Neural cell (in vitro differentiated cells): Measurements from ENCODE around the gene MYO5A. TPM values are rescaled to one million over a fixed set of nuclear protein-coding genes. Genes with fewer than 3 reads are reported as not detected.

Experiments
- H2AFZ ChIP-seq: fragments of 200-600, 300-800 bp; sonication (generic), shearing (Covaris generic); 2 replicates; pipeline ENCODE4 v1.6.0; 2014; ENCODE audit warnings: low read depth, mild to moderate bottlenecking, antibody characterized with exemption, low read length, moderate library complexity
- H3F3A ChIP-seq: fragments of 200-600 bp; shearing (Covaris generic); 2 replicates; pipeline ENCODE4 v1.6.1; 2016; ENCODE audit warnings: mild to moderate bottlenecking, moderate library complexity, mixed read lengths, antibody characterized with exemption, low read length; ENCODE audit not compliant: insufficient read depth, poor library complexity, severe bottlenecking
- H3K27ac ChIP-seq: fragments of 200-600, 300-800 bp; sonication (generic), shearing (Covaris generic); 2 replicates; pipeline ENCODE4 v1.5.1; 2014; ENCODE audit warnings: mild to moderate bottlenecking, low read length, moderate library complexity
- H3K27me3 ChIP-seq: fragments of 300-800, 200-600 bp; sonication (generic), shearing (Covaris generic); 2 replicates; pipeline ENCODE4 v1.6.0; 2014; ENCODE audit warnings: mild to moderate bottlenecking, low read depth, low read length, moderate library complexity; ENCODE audit not compliant: insufficient read depth
- H3K36me3 ChIP-seq: fragments of 300-800, 200-600 bp; sonication (generic), shearing (Covaris generic); 2 replicates; pipeline ENCODE4 v1.5.1; 2014; ENCODE audit warnings: mild to moderate bottlenecking, antibody characterized with exemption, low read length, moderate library complexity; ENCODE audit not compliant: insufficient read depth
- H3K4me2 ChIP-seq: fragments of 300-800, 200-600 bp; sonication (generic), shearing (Covaris generic); 2 replicates; pipeline ENCODE4 v1.6.0; 2014; ENCODE audit warnings: mild to moderate bottlenecking, low read length
- H3K4me3 ChIP-seq: fragments of 300-800, 200-600 bp; sonication (generic), shearing (Covaris generic); 2 replicates; pipeline ENCODE4 v1.5.1; 2014; ENCODE audit warnings: mild to moderate bottlenecking, low read length, moderate library complexity
- H3K79me2 ChIP-seq: fragments of 200-600 bp; shearing (Covaris generic); replicated peaks from 2 replicates; pipeline ENCODE4 v1.6.0; 2014; ENCODE audit warnings: mild to moderate bottlenecking, low read length, moderate library complexity; ENCODE audit not compliant: insufficient read depth
- H3K9ac ChIP-seq: fragments of 300-800, 200-600 bp; sonication (generic), shearing (Covaris generic); 2 replicates; pipeline ENCODE4 v1.6.1; 2016; ENCODE audit warnings: mild to moderate bottlenecking, low read length, mixed read lengths
- H3K9me2 ChIP-seq: fragments of 200-600 bp; shearing (Covaris generic); 2 replicates; pipeline ENCODE4 v1.6.1; 2016; ENCODE audit warnings: mild to moderate bottlenecking, low read length, mixed read lengths; ENCODE audit not compliant: insufficient read depth
- H3K9me3 ChIP-seq: fragments of 200-600, 300-800 bp; sonication (generic), shearing (Covaris generic); 2 replicates; pipeline ENCODE4 v1.6.1; 2016; ENCODE audit warnings: mild to moderate bottlenecking, mixed run types, low read length, moderate library complexity, mixed read lengths
- H4K20me1 ChIP-seq: fragments of 200-600 bp; shearing (Covaris generic); 2 replicates; pipeline ENCODE4 v1.6.1; 2016; ENCODE audit warnings: mild to moderate bottlenecking, mixed run types; ENCODE audit not compliant: insufficient read depth
- EP300 ChIP-seq: fragments of 450-650 bp; conservative IDR thresholded peaks from 2 replicates; pipeline ENCODE4 v1.6.1; 2014; ENCODE audit warnings: antibody characterized with exemption, mild to moderate bottlenecking, moderate library complexity; ENCODE audit not compliant: poor library complexity, severe bottlenecking
- EZH2 ChIP-seq: fragments of 200-600, 300-800 bp; shearing (Covaris generic), sonication (generic); IDR thresholded peaks from 2 replicates; pipeline ENCODE4 v1.6.1; 2014; ENCODE audit warnings: antibody characterized with exemption, low read length, borderline replicate concordance, mild to moderate bottlenecking; ENCODE audit not compliant: insufficient read depth, poor library complexity, severe bottlenecking
- MXI1 ChIP-seq: fragments of 450-650 bp; conservative IDR thresholded peaks from 2 replicates; pipeline ENCODE4 v1.6.1; 2014; ENCODE audit warnings: antibody characterized with exemption, mild to moderate bottlenecking; ENCODE audit not compliant: poor library complexity, severe bottlenecking
- POLR2AphosphoS5 ChIP-seq: IDR thresholded peaks from 2 replicates; pipeline ENCODE4 v1.6.1; 2012
- RAD21 ChIP-seq: fragments of 450-650 bp; conservative IDR thresholded peaks from 2 replicates; pipeline ENCODE4 v1.6.1; 2014; ENCODE audit warnings: antibody characterized with exemption, mild to moderate bottlenecking, moderate library complexity
- REST ChIP-seq: IDR thresholded peaks from 2 replicates; pipeline ENCODE4 v1.6.1; 2012; ENCODE audit warnings: borderline replicate concordance
- SMC3 ChIP-seq: fragments of 450-650 bp; conservative IDR thresholded peaks from 2 replicates; pipeline ENCODE4 v1.6.1; 2014; ENCODE audit warnings: antibody characterized with exemption, mild to moderate bottlenecking, moderate library complexity; ENCODE audit not compliant: poor library complexity
- TAF1 ChIP-seq: IDR thresholded peaks from 2 replicates; pipeline ENCODE4 v1.6.1; 2012; ENCODE audit warnings: low read depth
- polyA plus RNA-seq: library from polyadenylated mRNA; depleted of rRNA; stranded (reverse); fragments of >200 nt; gene quantifications from 2 replicates; pipeline ENCODE4 v1.2.3, GENCODE V29; 2014
- TF ChIP-seq, protein P1 (sequence below): fragments of 450-650 bp; IDR thresholded peaks from 2 replicates; pipeline ENCODE4 v1.5.1; 2014; ENCODE audit warnings: antibody characterized with exemption, mild to moderate bottlenecking, moderate library complexity; ENCODE audit not compliant: poor library complexity, severe bottlenecking

The MYO5A gene
- polyA plus RNA-seq, 1 donor from 2014 or later: 43.8 TPM

GRCh38 chr15:52428297-52428696 lies 100.4 kb downstream of the MYO5A start:
- H3K36me3 ChIP-seq: peaks cover 6% of the 10 kb centered on the region
- H3K27me3 ChIP-seq: no peaks in the 10 kb centered on the region
- TF ChIP-seq EP300: no peak
- no peak overlapping the region for H3K4me3 ChIP-seq
- H3K27ac ChIP-seq: no peak overlapping the region
- H3F3A ChIP-seq: no peaks in the 10 kb centered on the region
- H3K9me3 ChIP-seq: no peaks in the 10 kb centered on the region
- H4K20me1 ChIP-seq: no peaks in the 10 kb centered on the region
- no peaks in the 10 kb centered on the region for H3K9me2 ChIP-seq
- no peaks in the 10 kb centered on the region for H3K79me2 ChIP-seq
- no peak overlapping the region for H2AFZ ChIP-seq
- no peak overlapping the region for H3K9ac ChIP-seq
- H3K4me2 ChIP-seq: no peak overlapping the region

DNA sequence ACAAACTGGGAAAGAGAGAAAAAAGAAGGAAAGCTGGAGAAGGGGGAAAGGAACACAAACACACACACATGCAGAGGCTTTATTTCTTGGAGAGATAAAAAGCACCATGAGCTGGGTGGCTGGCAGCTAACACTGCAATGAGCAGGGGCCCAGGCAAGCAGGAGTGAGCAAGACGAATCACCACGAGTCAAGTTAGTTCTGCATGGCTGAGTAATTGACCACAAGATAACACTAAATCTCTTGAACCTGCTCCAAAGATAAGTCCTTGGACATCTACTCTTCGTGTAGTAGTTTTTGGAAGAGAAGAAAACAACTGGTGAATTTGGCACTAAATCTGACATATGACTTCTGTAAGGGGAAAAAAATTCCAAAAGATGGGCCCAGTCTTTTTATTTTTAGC lies 100.9 kb downstream of the MYO5A start:
- Histone ChIP-seq H3K27me3 (no peaks in the 10 kb centered on the region), H2AFZ (no peak overlapping the region), H3K9ac (no peak overlapping the region), H3K4me3 (no peak overlapping the region), H3K4me2 (no peak overlapping the region), H3K27ac (no peak overlapping the region), H3K9me3 (no peaks in the 10 kb centered on the region), H3K36me3 (peaks cover 6% of the 10 kb centered on the region), H3K79me2 (no peaks in the 10 kb centered on the region), H3F3A (no peaks in the 10 kb centered on the region), H3K9me2 (no peaks in the 10 kb centered on the region), H4K20me1 (no peaks in the 10 kb centered on the region)
- TF ChIP-seq EZH2 (no peak), MXI1 (no peak), POLR2AphosphoS5 (no peak), TAF1 (no peak), RAD21 (no peak), EP300 (no peak), REST (no peak), SMC3 (no peak)
- TF ChIP-seq, protein P1, sequence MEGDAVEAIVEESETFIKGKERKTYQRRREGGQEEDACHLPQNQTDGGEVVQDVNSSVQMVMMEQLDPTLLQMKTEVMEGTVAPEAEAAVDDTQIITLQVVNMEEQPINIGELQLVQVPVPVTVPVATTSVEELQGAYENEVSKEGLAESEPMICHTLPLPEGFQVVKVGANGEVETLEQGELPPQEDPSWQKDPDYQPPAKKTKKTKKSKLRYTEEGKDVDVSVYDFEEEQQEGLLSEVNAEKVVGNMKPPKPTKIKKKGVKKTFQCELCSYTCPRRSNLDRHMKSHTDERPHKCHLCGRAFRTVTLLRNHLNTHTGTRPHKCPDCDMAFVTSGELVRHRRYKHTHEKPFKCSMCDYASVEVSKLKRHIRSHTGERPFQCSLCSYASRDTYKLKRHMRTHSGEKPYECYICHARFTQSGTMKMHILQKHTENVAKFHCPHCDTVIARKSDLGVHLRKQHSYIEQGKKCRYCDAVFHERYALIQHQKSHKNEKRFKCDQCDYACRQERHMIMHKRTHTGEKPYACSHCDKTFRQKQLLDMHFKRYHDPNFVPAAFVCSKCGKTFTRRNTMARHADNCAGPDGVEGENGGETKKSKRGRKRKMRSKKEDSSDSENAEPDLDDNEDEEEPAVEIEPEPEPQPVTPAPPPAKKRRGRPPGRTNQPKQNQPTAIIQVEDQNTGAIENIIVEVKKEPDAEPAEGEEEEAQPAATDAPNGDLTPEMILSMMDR: no peak

DNA sequence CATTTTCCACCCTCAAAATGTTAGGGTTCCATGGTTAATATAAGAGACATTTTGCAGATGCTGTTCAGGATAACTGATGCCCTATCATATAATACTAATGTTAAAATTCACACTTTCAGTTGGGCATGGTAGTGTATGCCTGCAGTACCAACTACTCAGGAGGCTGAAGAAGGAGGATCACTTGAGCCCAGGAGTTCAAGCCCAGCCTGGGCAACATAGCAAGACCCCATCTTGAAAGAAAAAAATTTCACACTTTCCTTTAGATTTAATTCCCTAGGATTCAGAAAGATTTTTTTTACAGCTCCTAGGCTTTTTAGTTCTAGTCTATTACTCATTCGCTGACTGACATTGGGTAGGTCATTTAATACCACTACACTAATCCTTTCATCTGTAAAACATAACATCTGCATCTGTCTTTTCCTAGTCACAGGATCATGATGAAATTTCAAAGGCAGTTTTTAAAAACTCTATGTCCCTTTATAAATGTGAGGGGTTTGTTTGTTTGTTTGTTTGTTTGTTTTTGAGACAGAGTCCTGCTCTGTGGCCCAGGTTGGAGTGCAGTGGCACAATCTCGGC lies 103.7 kb downstream of the MYO5A start:
- no peak overlapping the region for H3K4me2 ChIP-seq
- no peaks in the 10 kb centered on the region for H3K27me3 ChIP-seq
- TF ChIP-seq MXI1 (no peak), TAF1 (no peak), EZH2 (no peak), SMC3 (no peak), EP300 (no peak), RAD21 (no peak), REST (no peak)
- H3F3A ChIP-seq: no peaks in the 10 kb centered on the region
- H3K9me3 ChIP-seq: no peaks in the 10 kb centered on the region
- H3K9ac ChIP-seq: no peak overlapping the region
- H3K9me2 ChIP-seq: no peaks in the 10 kb centered on the region
- no peak overlapping the region for H3K27ac ChIP-seq
- H3K36me3 ChIP-seq: peaks cover 2% of the 10 kb centered on the region
- no peaks in the 10 kb centered on the region for H3K79me2 ChIP-seq
- no peak overlapping the region for H2AFZ ChIP-seq
- no peaks in the 10 kb centered on the region for H4K20me1 ChIP-seq
- H3K4me3 ChIP-seq: no peak overlapping the region
